Measurements from ENCODE around the gene KCNA5.

DNA sequence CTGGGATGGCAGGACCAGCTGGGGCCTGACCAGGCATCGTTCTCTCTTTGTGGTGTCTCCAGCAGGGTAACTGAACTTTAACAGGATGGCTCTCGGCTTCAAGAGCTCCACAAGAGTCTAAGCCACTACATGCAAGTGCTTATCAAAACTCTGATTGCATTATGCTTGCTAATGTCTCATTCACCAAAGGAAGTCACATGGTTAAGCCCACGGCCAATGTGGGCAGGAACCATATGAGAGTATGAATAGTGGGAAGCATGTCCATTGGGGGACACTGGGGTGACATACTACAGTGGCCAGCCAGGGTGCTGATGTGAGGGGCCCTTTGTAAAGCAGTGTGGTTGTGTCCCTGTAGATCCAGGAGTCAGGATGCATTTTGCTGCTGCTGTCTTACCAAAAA is 35.0 kb upstream of the KCNA5 start:
- TF ChIP-seq, protein P1, sequence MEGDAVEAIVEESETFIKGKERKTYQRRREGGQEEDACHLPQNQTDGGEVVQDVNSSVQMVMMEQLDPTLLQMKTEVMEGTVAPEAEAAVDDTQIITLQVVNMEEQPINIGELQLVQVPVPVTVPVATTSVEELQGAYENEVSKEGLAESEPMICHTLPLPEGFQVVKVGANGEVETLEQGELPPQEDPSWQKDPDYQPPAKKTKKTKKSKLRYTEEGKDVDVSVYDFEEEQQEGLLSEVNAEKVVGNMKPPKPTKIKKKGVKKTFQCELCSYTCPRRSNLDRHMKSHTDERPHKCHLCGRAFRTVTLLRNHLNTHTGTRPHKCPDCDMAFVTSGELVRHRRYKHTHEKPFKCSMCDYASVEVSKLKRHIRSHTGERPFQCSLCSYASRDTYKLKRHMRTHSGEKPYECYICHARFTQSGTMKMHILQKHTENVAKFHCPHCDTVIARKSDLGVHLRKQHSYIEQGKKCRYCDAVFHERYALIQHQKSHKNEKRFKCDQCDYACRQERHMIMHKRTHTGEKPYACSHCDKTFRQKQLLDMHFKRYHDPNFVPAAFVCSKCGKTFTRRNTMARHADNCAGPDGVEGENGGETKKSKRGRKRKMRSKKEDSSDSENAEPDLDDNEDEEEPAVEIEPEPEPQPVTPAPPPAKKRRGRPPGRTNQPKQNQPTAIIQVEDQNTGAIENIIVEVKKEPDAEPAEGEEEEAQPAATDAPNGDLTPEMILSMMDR (IDR thresholded peaks at IDR 0.05; ENCODE audit: low read depth, low read length) = no peak
- no peak for TF ChIP-seq EZH2phosphoT487 (IDR thresholded peaks at IDR 0.05; ENCODE audit: low read depth)
